ENCODE data around the gene ELN.

DNA sequence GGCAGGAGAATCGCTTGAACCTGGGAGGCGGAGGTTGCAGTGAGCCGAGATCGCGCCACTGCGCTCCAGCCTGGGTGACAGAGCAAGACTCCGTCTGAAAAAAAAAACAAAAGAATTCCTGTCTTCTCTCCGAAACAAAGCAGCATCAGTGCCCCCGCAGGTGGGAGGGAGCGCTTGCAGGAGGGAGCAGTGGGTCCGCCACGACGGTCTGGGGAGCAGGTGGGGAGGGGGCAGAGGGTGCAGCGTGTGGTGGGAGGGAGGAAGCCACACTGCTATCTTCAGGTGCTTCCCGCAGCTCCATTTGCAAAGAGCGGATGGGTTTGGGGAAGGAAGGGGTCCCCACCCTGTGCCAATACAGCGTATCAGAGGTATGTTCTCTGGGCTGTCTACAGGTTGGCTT is 87.4 kb downstream of the ELN start:
- TF ChIP-seq, protein P1, sequence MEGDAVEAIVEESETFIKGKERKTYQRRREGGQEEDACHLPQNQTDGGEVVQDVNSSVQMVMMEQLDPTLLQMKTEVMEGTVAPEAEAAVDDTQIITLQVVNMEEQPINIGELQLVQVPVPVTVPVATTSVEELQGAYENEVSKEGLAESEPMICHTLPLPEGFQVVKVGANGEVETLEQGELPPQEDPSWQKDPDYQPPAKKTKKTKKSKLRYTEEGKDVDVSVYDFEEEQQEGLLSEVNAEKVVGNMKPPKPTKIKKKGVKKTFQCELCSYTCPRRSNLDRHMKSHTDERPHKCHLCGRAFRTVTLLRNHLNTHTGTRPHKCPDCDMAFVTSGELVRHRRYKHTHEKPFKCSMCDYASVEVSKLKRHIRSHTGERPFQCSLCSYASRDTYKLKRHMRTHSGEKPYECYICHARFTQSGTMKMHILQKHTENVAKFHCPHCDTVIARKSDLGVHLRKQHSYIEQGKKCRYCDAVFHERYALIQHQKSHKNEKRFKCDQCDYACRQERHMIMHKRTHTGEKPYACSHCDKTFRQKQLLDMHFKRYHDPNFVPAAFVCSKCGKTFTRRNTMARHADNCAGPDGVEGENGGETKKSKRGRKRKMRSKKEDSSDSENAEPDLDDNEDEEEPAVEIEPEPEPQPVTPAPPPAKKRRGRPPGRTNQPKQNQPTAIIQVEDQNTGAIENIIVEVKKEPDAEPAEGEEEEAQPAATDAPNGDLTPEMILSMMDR (IDR thresholded peaks at IDR 0.05): no peak
- no peak for TF ChIP-seq POLR2AphosphoS5 (IDR thresholded peaks at IDR 0.05)
